RPMI7951 (cell line): ENCODE measurements around the gene VOPP1. TPM values are rescaled to one million over a fixed set of nuclear protein-coding genes. Genes with fewer than 3 reads are reported as not detected.
"Not testable (repeated sequence)": the region's sequence is repeated elsewhere in the genome, so short reads cannot be mapped to it uniquely, and the experiment has no call there.

Experiments used
- DNase-seq: peaks from one replicate; pipeline ENCODE4 v3.0.0-alpha.2; 2012; ENCODE audit warnings: low read depth
- total RNA-seq: library from RNA; depleted of rRNA; stranded (reverse); fragments of >200 nt; shearing (Covaris generic); gene quantifications from 2 replicates; pipeline ENCODE4 v1.2.3, GENCODE V29; 2014

Gene VOPP1
- total RNA-seq, 1 experiment from 2014 or later = 89.6 TPM

- DNase-seq = no peak
Measured at GRCh38 chr7:55488216-55488615, 84.1 kb downstream of the VOPP1 start.

GRCh38 chr7:55486991-55487390 is 85.3 kb downstream of the VOPP1 start:
- DNase-seq = no peak

DNA sequence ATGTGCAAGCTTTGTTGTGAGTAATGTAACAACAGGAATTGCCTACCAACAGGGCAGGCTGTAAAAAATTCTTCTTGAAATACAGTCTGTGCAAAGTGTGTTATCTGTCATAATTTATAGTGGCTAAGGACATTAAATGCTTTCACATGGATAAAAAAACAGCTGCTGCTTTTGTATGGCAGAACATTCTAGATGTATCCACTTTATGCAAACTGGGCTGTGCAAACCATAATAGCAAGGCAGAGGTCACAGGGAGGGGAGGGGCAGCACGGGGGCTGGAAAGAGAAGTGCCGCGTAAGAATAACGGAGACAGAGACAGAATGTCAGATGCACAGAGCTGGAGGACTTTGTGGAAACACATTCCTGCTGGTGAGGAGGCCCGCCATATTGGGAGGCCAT is 86.1 kb downstream of the VOPP1 start:
- no peak for DNase-seq

DNA sequence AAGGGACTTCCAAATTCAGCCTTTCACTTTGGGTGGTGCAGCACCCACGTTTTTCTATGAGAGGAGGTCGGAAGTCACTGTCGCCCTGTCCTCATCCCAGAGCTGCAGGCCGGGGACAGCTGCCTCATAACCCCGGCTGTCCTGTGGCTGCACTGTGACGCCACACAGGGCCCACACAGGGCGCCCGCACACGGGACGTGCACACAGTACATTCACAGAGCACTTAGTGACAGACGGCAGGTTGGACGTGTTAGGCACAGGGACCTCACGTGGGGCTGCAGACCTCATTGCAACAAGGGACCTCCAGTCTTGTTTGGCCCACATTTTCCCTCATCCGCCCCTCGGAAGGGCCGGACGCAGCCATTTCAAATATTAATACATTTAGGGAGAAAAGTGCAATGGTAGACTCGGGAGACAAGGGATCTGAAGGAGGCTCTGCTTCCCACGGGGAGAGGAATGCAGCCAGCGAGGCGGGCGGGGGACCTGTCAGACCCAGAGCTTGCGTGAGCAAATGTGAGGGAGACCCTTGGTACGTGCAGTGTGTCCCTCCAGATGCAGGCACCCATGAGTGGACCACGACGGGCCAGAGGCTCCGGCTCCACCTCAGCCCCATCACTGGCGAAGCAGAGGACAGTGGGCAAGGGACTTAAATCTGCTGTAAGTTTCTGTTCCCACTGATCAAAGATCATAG is 86.7 kb downstream of the VOPP1 start:
- no peak for DNase-seq

DNA sequence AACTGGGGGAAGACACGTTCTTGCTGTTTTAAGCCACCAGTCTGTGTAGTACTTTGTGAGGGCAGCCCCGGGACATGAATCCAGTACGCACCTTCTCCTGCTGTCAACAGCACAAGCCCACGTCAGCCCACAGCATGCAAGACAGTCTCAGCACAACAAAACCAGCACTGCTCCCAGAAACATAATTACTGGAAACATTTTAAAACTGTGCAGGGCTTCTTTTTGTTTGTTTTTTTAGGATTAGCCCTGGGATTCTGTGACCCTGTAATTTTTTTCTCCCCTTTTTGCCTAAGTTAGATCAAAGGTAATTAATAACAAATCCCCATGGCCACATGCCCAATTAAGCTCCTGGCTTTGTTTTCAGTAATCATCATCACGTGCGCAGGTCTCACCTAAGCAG is 87.5 kb downstream of the VOPP1 start:
- DNase-seq = no peak

DNA sequence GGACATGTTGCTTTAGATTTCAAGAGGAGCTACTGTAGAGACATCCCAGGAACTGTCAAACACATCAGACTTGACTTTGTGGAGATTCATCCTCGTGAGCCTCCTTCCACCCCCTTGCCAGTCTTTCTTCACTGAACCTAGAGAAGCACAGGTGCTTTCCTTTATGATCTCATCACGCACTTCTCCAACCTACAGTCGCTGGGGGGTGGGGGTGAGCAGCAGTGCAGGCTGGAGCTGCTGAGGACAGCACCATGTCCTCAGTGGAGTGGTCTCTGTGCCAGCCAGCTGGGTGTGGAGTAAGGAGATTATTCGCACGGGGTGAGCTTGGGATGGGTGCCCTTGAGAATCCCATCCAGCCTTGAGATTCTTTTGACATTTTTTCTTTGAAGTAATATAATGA is 88.1 kb downstream of the VOPP1 start:
- no peak for DNase-seq

- DNase-seq = no peak
Measured at GRCh38 chr7:55483046-55483445, 89.3 kb downstream of the VOPP1 start.

DNA sequence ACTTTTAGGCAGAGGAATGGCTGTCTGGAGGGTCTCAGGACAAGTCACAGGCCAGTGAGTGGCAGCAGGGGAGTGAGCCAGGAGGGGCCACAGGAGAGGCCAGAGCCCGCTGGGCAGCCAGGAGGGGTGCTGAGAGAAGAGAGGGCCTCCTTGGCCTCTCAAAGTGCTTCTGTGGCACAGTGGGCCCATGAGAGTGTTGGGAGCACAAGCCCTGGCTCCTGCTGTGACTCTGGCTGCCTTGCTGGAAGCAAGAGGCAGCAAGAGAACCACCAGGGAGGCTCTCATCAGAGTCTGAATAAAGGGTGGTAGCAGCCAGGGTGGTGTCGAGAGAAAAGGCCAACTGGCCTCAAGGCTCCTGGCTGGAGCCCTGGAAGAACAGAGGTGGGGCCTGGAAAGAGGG is 91.1 kb downstream of the VOPP1 start:
- DNase-seq = no peak

DNA sequence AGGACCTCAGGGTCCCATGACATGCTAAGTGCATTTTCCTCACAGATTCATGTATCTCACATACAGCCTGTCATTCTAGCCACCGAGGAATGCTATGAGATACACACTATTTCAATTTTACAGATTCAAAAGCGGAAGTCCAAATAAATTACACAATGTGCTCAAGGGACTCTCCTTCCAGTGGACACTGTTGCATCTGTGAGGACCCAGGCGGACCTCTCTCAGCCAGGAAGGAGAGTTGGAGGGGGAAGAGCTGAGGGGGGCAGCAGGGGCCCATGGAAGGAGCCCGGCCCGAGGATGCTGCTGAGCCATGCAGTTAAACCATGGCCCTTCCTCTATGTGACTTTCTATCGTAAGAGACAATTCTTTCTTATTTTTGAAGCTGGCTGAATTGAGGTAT is 93.6 kb downstream of the VOPP1 start:
- DNase-seq = no peak

GRCh38 chr7:55477781-55478374 is 94.4 kb downstream of the VOPP1 start:
- peak; percentile 97 for DNase-seq

- no peak for DNase-seq
Measured at GRCh38 chr7:55476852-55477780, 95.2 kb downstream of the VOPP1 start.

GRCh38 chr7:55475855-55476803 is 96.2 kb downstream of the VOPP1 start:
- DNase-seq = peak; percentile 84

DNA sequence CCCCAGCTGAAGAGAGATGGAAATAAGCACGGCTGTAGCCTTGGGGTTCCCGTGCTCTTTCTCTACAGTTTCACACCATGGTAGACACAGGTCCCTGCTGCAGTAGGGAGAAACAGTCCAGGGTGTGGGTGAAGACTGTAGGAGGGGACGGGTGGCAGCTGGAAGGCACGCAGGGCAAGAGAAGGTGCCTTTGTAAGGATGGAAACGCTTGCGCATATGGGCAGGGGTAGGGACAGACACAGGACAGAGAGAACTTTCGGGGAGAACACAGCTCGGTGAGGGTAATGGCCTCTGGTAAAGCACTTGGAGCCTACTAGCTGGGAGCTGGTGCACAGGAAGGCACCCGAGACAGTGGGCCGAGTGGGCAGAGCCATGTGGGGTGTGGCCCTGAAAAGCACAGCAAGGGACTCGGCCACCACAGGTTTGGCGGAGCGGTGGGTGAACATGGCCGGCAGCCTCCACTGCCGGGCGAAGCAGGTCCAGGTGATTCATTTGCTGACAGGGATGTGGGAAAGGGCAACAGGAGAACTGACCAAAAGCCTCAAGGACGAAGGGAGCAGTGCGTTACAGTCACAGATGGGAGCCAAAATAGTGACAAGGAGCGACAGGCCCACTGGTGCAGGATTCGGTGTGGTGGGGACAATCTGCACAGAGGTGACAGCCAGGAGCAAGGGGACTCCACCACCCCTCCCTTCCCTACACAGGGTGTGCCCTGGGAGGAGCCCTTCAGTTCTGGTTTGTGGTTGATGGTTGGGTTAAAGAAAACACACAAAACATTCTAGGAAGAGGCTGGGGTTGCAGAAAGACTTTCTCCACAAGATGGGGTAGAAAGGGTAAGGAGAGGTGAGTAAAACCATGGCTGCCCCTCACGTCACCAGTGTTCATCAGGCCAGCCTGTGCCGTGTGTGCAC is 97.1 kb downstream of the VOPP1 start:
- DNase-seq = no peak

DNA sequence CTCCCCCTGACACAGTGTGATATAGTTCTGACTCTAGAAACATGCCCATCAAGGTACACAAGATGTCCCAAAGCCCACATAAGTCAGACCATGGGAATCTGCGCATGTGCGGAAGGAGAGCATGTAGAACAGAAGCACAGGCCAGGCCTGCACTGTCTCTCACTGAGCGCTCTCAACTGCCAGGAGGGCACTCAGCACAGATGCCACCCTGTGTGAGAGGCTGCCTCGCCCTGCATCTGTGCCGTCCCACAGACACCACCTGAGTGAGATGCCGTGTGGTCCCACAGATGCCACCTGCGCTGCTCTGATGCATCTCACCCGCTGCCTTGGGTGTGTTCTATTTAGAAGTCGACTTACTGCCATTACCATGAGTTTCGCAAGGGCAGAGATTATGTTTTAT is 98.4 kb downstream of the VOPP1 start:
- no peak for DNase-seq

- no peak for DNase-seq
Measured at GRCh38 chr7:55472928-55473725, 99.2 kb downstream of the VOPP1 start.

DNA sequence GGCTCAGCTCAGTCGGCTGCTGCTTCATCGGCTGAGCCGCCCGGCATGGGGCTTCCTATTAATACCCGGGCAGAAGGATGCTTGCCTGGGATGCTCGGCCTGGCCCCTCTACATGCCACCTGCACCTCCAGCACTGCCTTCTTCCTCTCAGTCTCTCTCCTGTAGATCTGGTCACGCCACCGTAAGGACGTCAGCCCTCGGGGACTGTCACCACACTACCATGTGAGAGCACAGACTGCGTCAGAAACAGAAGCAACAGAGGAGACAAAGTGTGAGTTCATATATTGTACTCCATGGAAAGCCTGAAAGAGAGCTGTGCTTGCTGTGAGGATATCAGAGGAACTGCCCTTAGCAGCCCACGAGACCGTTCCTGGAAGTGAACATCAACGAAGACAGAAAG is 99.9 kb downstream of the VOPP1 start:
- not testable (repeated sequence) for DNase-seq

- not testable (repeated sequence) for DNase-seq
Measured at GRCh38 chr7:55471594-55471993, 100.7 kb downstream of the VOPP1 start.

- no peak for DNase-seq
Measured at GRCh38 chr7:55470261-55470660, 102.0 kb downstream of the VOPP1 start.

GRCh38 chr7:55469721-55470120 is 102.6 kb downstream of the VOPP1 start:
- no peak for DNase-seq

- no peak for DNase-seq
Measured at GRCh38 chr7:55469271-55469681, 103.0 kb downstream of the VOPP1 start.
